GM19467 (cell line): ENCODE measurements around the gene RSPH9.
"Not testable (repeated sequence)": the region's sequence is repeated elsewhere in the genome, so short reads cannot be mapped to it uniquely, and the experiment has no call there.

Experiments used
- ATAC-seq: cut with Tn5 transposase; IDR thresholded peaks from one replicate; pipeline ENCODE4 v1.9.1; 2021; ENCODE audit warnings: mild to moderate bottlenecking, moderate library complexity; ENCODE audit not compliant: unreplicated experiment

Gene RSPH9

DNA sequence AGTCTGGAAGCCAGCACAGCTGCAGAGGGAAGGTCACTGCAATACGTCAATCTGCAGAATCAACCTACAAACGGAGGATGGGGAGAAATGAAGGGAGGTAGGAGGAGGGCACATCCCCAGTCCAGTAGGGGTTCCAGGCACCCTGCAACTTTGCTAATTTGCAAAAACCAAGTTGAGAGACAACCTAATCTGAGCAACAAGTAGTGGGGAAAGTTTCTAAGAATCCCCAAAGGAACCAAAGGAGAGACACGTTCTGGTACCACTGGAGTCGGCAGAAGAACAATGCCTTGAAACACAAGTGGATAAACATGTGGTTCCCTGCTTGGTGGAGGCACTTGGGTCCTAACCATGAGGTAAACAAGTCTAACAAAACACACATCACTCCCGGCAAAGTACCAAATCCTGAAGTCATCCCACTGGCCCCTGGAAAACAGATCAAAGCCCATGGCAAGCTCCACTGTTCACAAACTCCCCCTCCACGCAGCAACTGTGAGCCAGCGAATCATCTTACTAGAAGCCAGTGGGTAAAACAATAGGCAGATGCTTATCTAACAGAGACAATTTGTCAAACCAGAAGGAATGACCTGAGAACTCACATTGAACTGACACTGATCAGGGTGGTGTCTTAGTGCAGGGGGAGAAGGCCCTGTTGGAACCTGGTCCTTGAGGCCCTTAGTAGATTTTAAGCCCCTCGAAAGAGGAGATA is 38.0 kb downstream of the RSPH9 start:
- no peak for ATAC-seq

DNA sequence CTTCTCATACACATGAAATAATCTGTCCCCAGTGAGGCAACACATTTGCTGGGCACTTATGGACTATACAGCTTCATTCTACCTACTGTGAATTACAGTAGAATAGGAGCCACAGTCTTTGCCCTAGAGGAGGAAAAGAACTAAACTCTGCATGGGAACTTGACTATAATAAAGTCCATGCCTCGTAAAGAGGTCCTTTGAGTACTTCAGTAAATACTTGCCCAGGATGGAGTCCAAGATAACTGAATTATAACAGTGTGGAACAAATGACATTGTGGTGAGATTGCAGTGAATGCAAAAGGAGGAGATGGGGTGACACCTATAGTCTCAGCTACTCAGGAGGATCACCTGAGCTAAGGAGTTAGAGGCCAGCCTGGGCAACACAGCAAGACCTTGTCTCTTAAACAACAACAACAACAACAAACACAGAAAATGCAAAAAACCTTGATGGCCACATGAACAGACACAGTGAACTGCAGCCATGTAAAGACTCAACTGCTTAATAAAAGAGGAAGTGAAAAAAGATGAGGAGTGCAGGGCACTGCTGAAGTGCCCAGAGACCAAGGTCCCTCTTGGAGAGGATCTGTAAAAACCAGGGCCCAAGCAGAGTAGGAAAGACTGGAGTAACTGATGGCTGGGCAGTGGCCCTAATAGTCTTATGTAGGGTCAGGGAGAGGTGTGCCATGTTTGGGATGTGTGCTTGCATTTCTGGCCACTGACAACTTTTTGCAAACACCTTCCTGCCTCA is 39.0 kb downstream of the RSPH9 start:
- ATAC-seq: no peak

DNA sequence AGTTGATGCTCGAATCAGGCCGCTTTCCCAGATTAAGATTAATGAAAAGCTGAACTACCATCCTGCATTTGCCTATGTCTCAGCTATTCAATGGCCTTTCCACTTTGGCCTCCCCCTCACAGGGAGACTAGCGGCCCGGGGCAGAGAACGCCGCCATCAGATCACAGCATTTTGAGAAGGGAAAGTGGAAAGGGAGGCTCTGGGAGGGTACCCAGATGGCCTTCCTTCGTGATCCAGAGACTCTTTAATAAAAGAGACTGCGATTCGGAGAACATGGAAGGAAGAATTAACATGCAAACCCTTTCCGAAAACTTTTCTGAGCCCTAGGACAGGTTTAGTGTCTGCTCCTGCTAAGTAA is 42.2 kb downstream of the RSPH9 start:
- no peak for ATAC-seq

DNA sequence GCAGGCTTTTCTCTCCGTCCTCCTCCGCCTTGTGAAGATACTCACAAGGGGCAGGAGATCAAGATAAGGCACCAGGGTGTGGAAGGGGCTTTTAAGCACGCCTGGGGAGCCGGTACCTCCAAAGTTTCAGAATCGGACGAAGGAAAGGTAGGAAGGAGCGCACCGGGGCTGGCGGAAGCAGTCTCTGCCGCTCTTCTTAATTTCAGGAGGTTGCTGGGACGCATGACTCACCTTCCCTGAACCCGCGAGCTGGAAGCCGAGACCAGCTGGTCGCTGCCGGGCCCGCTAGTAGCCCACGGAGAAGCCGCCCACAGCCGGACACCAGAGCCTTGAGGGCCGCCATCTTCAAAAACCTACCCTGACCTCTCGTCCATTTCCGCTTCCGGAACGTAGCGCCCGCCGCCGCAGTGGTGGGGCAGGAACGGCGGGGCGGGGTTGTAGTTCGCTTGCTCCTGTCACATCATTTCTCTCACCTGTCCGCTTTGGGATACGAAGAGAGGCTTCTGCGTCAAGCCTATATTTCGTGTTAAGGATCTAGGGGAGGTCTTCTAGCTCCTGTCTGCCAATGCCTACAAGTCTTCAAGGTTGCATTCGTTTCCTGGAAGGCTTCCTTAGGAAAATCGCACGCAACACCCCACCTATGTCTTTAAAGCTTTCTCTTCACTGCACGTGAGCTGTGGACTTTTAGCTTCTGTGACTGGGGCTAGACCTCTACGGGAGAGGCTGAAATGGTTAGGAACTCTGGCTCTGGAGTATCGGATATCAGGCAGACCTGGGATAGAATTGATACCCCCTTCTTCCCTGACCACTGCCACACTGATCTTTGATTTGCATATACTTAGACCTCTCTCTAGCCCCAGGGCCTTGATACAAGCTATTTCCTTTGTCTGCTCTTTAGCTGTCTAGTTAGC is 42.9 kb downstream of the RSPH9 start, which contains the start of gene MRPS18A:
Gene MRPS18A, minus strand, starts transcription at position 355 of the 911 bp plus-strand sequence. Its CDS starts 12 bp downstream, at position 343.
- peak; percentile 79 for ATAC-seq

DNA sequence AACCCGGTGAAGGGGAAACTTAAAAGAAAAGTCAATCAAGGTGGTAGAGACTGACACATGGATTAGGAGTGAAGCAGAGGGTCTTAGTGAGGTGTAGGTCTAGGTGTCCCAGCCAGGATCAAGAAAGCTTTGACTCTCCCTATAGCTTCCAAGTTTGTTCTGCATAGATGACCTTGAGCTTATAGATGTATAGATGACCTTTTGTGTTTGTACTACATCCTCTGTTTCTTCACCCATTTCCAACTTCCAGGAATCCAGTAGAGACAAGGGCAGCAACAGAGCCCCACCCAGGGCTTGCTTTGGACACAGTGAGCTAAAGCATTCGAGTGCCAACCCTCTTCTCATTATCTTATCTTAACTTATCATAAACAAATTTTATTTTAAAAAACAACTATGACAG is 44.6 kb downstream of the RSPH9 start:
- ATAC-seq: no peak

DNA sequence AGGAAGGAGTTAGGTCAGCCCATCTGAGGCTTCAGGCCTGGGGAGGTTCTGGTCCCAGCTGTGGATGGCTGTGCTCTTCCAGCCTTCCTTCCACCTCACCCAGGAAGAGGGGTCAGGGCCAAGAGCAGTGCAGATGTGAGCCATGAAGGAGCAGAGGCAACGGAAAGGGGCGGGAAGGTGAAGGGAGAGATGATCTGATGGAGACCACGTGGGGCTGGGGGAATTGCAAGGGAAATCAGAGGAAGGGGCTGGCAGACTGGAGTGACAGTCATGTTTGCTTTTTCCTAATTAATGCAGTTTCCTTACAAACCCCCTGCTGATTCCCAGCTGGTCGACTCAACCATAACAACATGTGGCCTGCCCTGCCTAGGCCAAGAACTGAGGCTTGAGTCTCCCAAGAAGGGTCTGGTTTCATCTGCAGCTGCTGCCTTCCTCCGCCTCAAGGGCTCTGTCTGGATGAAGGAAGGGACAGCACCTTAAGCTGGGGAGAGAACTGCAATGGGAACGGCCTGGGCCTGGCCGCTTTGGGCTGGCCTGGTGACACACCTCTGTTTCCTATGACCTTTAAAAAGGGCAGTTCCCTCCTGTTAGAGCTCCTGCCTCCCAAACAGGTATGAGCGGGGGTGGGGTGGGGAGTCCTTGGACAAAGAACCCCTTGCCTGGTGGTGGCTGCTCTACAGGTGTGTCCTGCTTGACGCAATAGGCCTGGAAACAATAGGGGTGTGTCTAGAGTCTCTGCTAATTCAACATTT is 50.6 kb downstream of the RSPH9 start:
- no peak for ATAC-seq

DNA sequence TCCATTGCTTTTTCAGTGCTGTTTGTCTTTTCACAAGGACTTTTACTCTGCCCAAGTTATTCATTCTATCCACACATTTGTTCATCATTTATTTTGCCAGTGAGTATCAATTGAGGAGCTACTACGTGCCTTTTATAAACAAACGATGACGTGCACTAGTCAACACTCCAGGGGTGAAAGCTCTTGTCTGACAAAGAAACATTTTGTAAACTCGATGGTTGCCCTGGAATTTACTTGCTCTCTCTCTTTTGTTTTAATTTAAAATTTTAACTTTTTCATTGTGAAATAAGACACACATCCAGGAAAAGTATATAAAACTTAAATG is 51.1 kb downstream of the RSPH9 start:
- ATAC-seq: no peak

DNA sequence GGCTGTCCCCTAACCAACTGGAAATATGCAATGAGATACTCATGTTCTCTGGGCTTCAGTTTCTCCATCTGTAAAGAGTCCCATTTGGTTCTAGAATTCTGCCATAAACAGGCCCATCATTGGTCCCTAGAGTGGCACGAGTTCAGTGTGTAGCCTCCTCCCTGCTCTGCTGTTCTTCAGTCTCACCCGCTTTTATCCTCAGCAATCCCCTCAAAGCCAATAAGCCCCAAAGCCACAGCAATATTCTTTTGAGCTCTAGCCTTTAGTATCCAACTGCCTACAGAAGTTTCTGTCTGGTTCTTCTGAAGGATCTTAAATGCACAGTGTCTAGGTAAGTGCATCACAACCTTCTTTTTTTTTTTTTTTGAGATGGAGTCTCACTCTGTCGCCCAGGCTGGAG is 52.6 kb downstream of the RSPH9 start:
- no peak for ATAC-seq

DNA sequence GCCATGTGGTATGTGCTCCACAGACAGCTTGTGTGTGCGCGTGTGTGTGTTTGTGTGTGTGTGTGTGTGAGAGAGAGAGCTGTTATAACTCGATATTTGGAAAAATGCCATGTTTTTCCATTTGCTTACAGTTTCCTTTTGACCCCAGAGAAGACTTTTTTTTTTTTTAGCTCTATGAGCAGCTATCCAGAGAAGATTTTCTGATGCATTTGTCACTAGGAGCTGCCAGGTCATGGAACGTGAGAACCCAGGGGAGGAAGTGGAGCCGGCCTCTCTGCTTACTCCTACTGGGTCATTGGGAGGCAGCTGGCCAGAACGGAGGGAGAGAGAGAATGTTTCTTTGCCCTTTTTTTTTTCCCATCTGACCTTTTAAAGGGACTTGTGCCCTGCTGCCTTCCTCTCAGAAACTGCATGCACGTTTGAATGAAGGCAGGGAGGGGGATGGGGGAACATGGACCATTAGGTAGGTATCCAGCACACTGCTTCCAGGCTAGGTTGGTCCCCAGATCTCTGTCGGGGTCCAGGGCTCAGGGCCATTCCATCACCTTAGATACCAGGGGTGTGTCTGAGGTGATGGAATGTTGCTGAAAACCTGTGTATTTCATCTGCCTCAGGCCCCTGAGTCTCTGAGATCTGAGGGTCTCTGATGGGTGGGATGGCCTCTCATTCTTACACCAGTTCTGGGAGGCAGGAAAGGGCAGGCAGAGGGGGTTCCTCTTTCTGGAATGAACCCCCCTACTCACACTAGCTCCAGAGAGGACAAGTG is 53.9 kb downstream of the RSPH9 start:
- ATAC-seq: no peak

DNA sequence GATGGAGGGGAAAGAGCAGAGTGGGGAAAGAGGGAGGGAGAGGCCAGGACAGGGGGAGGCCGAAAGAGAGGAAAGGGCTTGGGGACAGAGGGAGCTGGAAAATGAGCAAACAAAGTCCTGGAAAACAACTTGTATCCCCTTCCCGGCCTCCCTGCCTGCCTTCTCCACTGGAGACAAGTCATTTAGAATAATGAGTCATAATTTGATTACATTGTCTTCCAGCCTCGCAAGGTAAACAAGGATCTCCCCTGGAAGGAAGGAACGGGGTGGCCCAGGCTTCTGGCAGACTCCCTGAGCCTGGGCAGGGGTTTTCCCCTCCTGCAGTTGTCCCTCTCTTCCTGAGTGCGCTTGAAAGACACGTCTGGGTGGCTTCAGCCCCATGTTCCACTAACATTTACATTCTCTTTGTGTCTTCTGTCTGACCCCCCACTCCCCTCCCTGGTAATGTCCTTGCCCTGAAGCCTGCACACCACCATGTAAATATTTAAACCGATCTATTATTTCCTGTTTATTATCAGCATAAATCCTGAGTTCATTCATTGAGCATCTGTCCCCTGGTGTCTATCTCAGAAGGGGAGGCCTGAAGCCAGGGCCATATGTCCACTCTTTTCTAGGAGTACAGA is 54.8 kb downstream of the RSPH9 start:
- no peak for ATAC-seq

DNA sequence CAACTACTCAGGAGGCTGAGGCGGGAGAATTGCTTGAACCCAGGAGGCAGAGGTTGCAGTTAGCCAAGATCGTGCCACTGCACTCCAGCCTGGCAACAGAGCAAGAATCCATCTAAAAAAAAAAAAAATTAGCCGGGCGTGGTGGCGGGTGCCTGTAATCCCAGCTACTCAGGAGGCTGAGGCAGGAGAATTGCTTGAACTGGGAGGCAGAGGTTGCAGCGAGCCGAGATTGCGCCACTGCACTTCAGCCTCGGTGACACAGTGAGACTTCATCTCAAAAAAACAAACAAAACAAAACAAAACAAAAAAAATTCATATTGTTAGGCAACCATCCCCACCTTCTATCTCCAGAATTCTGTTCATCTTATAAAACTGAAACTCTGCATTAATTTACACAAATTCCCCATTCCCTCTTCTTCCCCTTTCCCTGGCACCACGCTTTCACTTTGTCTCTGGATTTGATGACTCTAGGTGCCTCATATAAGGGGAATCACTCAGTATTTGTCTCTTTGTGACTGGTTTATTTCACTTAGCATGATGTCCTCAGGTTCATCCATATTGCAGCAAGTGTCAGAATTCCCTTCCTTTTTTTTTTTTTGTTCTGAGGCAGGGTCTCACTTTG is 56.2 kb downstream of the RSPH9 start:
- not testable (repeated sequence) for ATAC-seq

DNA sequence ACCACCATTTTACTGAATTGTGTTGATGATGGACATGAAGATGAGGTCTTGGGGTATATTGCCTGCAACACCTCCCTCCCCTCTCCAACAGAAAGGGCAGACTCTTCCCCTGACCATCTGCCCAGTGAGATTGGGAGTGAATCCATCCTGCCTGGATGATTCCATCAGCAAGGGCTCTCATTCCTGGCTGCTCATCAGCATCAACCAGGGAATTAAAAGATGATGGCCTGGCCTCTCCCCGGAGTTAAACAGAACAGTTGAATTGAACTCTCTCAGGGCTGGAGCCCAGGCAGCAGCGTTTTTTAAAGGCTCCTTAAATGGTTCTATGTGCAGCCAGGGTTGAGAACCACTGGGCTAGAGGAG is 57.3 kb downstream of the RSPH9 start:
- no peak for ATAC-seq

DNA sequence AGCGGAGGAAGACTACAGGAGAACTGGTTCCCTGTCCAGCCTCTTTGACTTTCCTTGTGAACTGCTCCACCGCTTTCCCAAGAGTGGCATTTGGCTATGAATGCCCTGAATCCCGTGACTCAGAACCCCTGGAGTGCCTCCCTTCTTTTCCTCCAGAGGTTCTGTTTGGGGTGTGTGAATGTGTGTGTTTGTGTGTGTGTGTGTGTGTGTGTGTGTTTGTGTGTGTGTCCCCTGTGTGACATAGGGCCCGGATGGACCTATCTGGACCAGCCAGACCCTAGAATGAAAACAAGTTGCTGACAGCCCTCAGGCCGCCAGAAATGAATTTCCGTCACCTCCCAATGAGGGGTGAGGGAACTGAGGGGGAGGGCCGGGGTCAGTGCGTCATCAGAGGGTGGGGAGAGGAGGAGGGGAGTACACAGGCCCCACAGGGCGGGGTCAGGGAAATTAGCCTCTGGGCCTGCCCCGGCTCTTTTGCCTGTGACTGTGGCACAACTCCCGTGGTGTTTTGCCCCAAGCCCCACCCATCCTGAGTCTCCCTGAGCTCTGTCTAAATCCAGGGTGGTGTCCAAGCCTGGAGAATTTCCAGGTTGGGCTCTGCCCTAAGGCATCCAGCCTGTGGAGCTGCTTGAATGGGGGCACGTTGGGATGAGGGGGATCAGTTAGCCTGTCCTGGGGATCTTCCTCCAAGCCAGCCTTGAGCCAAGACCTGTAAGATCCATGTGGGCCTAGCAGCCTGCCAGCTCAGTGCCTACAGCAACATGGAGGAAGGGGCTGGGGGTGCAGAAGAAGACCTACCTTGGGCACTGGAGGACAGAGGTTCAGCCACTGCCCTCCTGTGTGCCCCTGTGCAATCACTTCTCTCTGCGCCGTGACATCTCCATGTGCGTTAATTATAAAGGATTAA is 58.0 kb downstream of the RSPH9 start:
- no peak for ATAC-seq

DNA sequence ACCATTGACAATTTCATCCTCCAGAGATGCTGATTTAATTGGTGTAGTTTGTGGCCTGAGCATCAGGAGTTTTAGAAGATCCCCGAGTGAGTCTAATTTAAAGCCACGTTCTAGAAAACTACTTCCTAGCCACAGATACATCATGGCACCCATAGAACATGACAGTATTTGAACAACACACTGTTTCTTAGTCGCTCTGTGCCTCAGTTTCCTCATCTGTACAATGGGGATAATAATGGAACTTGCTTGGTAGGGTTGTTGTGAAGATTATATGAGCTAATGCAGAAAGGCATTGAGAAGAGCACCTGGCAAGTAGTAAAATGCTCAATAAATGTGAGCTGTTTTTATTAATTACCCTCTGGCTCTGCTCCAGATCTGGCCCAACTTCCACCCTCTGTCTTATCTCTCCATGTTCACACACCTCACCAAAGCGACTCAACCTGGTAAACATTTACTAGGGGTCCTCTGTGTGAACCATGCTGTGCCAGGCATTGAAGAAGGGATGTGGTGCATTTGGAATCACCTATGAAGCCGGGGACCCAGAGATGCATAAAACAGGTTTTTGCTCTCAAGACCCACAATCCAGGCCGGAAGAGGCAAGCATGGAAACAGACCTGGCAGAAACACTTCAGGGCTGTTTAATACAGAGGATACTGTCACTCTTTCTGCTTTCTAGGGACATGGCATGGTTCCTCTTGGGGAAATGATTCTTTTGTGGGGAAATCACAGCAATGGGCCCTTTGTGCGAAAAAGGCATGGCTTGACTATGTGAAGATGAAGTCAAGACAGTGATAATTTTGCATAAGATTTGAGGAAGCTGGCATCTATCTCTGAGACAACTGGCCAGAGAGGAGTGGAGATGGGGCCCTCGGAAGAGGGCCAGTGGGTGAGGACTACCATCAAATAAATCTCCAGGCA is 58.9 kb downstream of the RSPH9 start:
- no peak for ATAC-seq

DNA sequence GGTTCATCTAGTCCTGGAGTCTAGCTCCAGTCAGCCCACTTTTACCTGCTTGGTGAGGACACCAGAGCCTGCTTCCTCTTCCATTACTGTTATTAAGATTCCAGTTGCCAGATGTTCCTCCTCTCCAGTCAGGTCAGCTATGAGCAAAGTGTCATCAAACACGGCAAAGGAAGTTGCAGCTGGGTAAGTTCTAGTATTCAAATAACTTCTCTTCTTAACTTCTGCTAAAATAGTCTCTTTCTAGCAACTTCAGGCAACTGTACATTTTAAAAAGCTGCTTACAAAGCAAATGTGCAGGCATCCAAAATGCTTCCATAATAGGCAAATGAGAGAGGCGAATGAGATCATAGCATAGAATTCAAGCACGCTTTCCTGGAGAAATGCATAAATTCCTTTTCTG is 61.2 kb downstream of the RSPH9 start:
- ATAC-seq: no peak

DNA sequence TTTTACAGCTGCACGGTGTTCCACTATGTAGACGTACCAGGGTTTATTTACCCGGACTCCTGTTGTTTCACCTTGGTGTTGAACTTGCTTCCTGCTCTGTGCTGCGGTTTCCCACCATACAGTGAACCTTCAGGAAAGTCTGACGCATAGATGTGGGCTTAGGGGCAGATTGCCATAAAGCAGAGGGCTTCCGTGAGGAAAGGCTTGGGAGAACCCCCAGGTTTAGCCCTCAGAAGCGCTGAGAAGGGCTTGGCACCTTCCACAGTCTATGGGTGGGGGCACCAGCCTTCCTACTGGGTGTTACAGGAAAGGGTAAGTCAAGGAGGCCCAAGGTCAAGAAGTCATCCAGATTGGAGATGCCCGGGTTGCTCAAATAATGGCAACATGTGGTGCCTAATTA is 62.0 kb downstream of the RSPH9 start:
- no peak for ATAC-seq

DNA sequence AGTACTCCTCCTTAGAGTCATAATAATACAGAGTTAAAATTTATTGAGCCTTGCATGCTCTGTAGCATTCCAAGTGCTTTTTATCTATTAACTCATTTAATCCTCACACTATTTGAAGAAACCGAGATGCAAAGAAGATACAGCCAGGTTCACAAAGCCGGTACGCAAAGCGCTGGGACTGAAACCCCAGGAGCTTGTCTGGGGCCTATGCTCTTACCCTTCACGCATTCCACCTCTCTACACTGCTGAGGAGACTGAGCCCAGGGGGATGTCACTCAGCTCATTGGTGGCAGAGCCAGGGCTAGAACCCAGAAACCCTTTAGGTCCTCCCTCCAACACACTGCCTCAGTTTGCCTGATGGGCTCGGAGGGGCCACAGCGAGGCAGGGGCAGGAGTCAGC is 62.4 kb downstream of the RSPH9 start:
- ATAC-seq: no peak
